ENCODE measurements around the gene AVPR2. TPM values are rescaled to one million over a fixed set of nuclear protein-coding genes. Genes with fewer than 3 reads are reported as not detected.

AVPR2 gene
- total and polyA plus RNA-seq, 9 of the 15 experiments (the other 6 are each of a cell fraction or from before 2014, with no cell fraction given), result not detected

DNA sequence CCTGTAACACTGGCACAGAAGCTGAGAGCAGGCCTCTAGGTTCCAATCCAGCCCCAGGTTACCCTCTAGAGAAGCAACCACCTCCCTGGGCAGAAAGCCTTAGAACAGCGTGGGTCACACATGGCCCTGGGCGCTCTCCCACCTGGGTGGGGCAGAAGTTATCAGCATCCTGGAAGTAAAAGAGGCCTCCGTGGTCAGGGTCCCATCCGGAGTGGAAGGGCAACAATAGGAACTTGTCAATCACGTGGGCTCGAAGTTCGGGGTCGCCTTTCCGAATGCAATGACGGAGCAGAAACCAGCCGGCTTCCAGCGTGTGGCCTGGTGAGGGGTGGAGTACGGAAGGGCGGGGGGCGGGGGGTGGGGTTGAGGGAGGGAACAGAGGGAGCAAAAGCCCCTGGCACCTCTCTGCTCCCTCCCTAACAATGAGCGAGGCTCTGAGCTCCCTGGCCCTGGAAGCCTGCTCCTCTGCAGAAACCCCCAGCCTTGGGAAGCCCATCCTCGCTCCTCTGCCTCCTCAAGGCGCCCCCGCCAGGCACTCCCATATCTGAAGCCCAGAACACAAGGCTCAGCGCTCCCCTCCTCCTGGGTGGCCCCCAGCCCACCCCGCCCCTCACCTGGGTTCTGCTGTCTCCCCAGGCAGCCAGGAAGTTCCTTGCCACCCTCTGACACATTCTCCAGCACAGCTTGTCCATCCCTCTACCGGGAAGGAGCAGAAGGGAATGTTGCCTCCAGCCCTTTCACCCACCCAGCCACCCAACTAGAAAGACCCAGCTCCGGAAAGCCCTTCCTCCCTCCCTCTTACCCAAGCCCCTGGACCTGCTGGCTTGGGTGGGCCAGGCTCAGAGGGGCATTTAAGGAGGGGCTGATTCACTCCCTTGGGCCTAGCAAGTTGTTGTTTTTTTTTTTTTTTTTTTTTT lies 37.1 kb downstream of the AVPR2 start (continued):
- TF ChIP-seq, protein P1, sequence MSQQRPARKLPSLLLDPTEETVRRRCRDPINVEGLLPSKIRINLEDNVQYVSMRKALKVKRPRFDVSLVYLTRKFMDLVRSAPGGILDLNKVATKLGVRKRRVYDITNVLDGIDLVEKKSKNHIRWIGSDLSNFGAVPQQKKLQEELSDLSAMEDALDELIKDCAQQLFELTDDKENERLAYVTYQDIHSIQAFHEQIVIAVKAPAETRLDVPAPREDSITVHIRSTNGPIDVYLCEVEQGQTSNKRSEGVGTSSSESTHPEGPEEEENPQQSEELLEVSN (IDR thresholded peaks at IDR 0.05; ENCODE audit: borderline replicate concordance in 1 of 2, extremely low read depth in 1 of 2, insufficient read depth in 1 of 2, insufficient read length in 1 of 2, low read depth in 1 of 2, low read length in 1 of 2, poor library complexity in 1 of 2, severe bottlenecking in 1 of 2), result peak; percentile 13 to 50
- TF ChIP-seq RAD51 (IDR thresholded peaks at IDR 0.05; ENCODE audit: borderline replicate concordance, low read depth), result 0 out of 2 replicates have a peak, but pooled peaks have one; percentile 17
- TF ChIP-seq EP400 (IDR thresholded peaks at IDR 0.05), result peak; percentile 15; the same call in 1 of the 2 replicates
- TF ChIP-seq, protein P2, sequence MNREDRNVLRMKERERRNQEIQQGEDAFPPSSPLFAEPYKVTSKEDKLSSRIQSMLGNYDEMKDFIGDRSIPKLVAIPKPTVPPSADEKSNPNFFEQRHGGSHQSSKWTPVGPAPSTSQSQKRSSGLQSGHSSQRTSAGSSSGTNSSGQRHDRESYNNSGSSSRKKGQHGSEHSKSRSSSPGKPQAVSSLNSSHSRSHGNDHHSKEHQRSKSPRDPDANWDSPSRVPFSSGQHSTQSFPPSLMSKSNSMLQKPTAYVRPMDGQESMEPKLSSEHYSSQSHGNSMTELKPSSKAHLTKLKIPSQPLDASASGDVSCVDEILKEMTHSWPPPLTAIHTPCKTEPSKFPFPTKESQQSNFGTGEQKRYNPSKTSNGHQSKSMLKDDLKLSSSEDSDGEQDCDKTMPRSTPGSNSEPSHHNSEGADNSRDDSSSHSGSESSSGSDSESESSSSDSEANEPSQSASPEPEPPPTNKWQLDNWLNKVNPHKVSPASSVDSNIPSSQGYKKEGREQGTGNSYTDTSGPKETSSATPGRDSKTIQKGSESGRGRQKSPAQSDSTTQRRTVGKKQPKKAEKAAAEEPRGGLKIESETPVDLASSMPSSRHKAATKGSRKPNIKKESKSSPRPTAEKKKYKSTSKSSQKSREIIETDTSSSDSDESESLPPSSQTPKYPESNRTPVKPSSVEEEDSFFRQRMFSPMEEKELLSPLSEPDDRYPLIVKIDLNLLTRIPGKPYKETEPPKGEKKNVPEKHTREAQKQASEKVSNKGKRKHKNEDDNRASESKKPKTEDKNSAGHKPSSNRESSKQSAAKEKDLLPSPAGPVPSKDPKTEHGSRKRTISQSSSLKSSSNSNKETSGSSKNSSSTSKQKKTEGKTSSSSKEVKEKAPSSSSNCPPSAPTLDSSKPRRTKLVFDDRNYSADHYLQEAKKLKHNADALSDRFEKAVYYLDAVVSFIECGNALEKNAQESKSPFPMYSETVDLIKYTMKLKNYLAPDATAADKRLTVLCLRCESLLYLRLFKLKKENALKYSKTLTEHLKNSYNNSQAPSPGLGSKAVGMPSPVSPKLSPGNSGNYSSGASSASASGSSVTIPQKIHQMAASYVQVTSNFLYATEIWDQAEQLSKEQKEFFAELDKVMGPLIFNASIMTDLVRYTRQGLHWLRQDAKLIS (CRISPR knock-in tag; IDR thresholded peaks at IDR 0.05), result no peak
- no peak for TF ChIP-seq ZBED1 (IDR thresholded peaks at IDR 0.05)
- no peak for TF ChIP-seq TSC22D4 (tag; IDR thresholded peaks at IDR 0.05)
- no peak for TF ChIP-seq ZNF57 (CRISPR knock-in tag; IDR thresholded peaks at IDR 0.05)
- TF ChIP-seq XRCC4 (IDR thresholded peaks at IDR 0.05; ENCODE audit: extremely low read depth, insufficient read depth, insufficient read length), result no peak
- no peak for TF ChIP-seq TBP (optimal IDR thresholded peaks at IDR 0.05; ENCODE audit: low read depth, low read length)
- no peak for TF ChIP-seq ZNF3 (CRISPR knock-in tag; IDR thresholded peaks at IDR 0.05)
- no peak for TF ChIP-seq ZSCAN29 (IDR thresholded peaks at IDR 0.05)
- TF ChIP-seq L3MBTL2 (IDR thresholded peaks at IDR 0.05), result peak; percentile 44; the same call in 1 of the 2 replicates
- TF ChIP-seq, protein P3, sequence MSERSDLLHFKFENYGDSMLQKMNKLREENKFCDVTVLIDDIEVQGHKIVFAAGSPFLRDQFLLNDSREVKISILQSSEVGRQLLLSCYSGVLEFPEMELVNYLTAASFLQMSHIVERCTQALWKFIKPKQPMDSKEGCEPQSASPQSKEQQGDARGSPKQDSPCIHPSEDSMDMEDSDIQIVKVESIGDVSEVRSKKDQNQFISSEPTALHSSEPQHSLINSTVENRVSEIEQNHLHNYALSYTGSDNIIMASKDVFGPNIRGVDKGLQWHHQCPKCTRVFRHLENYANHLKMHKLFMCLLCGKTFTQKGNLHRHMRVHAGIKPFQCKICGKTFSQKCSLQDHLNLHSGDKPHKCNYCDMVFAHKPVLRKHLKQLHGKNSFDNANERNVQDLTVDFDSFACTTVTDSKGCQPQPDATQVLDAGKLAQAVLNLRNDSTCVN (CRISPR knock-in tag; IDR thresholded peaks at IDR 0.05), result no peak
- TF ChIP-seq ZFP1 (CRISPR knock-in tag; IDR thresholded peaks at IDR 0.05), result no peak
- TF ChIP-seq, protein P4, sequence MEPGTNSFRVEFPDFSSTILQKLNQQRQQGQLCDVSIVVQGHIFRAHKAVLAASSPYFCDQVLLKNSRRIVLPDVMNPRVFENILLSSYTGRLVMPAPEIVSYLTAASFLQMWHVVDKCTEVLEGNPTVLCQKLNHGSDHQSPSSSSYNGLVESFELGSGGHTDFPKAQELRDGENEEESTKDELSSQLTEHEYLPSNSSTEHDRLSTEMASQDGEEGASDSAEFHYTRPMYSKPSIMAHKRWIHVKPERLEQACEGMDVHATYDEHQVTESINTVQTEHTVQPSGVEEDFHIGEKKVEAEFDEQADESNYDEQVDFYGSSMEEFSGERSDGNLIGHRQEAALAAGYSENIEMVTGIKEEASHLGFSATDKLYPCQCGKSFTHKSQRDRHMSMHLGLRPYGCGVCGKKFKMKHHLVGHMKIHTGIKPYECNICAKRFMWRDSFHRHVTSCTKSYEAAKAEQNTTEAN (CRISPR knock-in tag; IDR thresholded peaks at IDR 0.05), result no peak
- 0 out of 4 replicates have a peak, but pooled peaks of 1 of the 2 experiments have one; percentile 17 for TF ChIP-seq HDAC1 (IDR thresholded peaks at IDR 0.05)
- TF ChIP-seq, protein P5, sequence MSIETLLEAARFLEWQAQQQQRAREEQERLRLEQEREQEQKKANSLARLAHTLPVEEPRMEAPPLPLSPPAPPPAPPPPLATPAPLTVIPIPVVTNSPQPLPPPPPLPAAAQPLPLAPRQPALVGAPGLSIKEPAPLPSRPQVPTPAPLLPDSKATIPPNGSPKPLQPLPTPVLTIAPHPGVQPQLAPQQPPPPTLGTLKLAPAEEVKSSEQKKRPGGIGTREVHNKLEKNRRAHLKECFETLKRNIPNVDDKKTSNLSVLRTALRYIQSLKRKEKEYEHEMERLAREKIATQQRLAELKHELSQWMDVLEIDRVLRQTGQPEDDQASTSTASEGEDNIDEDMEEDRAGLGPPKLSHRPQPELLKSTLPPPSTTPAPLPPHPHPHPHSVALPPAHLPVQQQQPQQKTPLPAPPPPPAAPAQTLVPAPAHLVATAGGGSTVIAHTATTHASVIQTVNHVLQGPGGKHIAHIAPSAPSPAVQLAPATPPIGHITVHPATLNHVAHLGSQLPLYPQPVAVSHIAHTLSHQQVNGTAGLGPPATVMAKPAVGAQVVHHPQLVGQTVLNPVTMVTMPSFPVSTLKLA (conservative IDR thresholded peaks at IDR 0.05), result 0 out of 4 replicates have a peak, but pooled peaks of 1 of the 2 experiments have one; percentile 24
- TF ChIP-seq PTTG1 (tag; IDR thresholded peaks at IDR 0.05; ENCODE audit: low read depth), result no peak

Data from K562 (cell line).